ENCODE results near the gene APPBP2. TPM values are rescaled to one million over a fixed set of nuclear protein-coding genes. Genes with fewer than 3 reads are reported as not detected.
"Not testable (repeated sequence)": the region's sequence is repeated elsewhere in the genome, so short reads cannot be mapped to it uniquely, and the experiment has no call there.

Gene APPBP2
- total RNA-seq, 1 donor: 69.1 TPM

GRCh38 chr17:60426596-60426995 lies 99.4 kb downstream of the APPBP2 start:
- no peak for TF ChIP-seq CTCF (IDR thresholded peaks at IDR 0.05; ENCODE audit: insufficient read depth, low read depth, low read length)
- H3K4me3 ChIP-seq (ENCODE audit: low read depth, low read length): no peak overlapping the region
- DNase-seq (ENCODE audit: low read depth): no peak

GRCh38 chr17:60425626-60426025 lies 100.4 kb downstream of the APPBP2 start:
- no peak overlapping the region for H3K4me3 ChIP-seq (ENCODE audit: low read depth, low read length)
- no peak for DNase-seq (ENCODE audit: low read depth)
- TF ChIP-seq CTCF (IDR thresholded peaks at IDR 0.05; ENCODE audit: insufficient read depth, low read depth, low read length): no peak

GRCh38 chr17:60423865-60424264 lies 102.2 kb downstream of the APPBP2 start:
- TF ChIP-seq CTCF (IDR thresholded peaks at IDR 0.05; ENCODE audit: insufficient read depth, low read depth, low read length): no peak
- H3K4me3 ChIP-seq (ENCODE audit: low read depth, low read length): no peak overlapping the region

GRCh38 chr17:60422162-60422665 lies 103.8 kb downstream of the APPBP2 start, which contains the start of gene CHCT1:
Gene CHCT1, plus strand, starts transcription at chr17:60422489. Its CDS starts 104 bp downstream, at chr17:60422593.
- no peak for TF ChIP-seq CTCF (IDR thresholded peaks at IDR 0.05; ENCODE audit: insufficient read depth, low read depth, low read length)
- no peak for DNase-seq (ENCODE audit: low read depth)
- peak within 1 kb of the TSS; percentile 62 for H3K4me3 ChIP-seq (ENCODE audit: low read depth, low read length)

More at GRCh38 chr17:60423865-60424264, 102.2 kb downstream of the APPBP2 start:
- no peak for DNase-seq (ENCODE audit: low read depth)

- H3K4me3 ChIP-seq (ENCODE audit: low read depth, low read length): peak overlapping the region; percentile 62
- TF ChIP-seq CTCF (IDR thresholded peaks at IDR 0.05; ENCODE audit: insufficient read depth, low read depth, low read length): peak; percentile 94
- peak; percentile 61 for DNase-seq (ENCODE audit: low read depth)
Measured at GRCh38 chr17:60421273-60422161, 104.5 kb downstream of the APPBP2 start.

GRCh38 chr17:60419875-60420274 lies 106.2 kb downstream of the APPBP2 start:
- DNase-seq (ENCODE audit: low read depth); H3K4me3 ChIP-seq (ENCODE audit: low read depth, low read length): not testable (repeated sequence)

GRCh38 chr17:60419003-60419402 lies 107.0 kb downstream of the APPBP2 start:
- not testable (repeated sequence) for DNase-seq (ENCODE audit: low read depth); H3K4me3 ChIP-seq (ENCODE audit: low read depth, low read length)
